Fibroblast of the aortic adventitia (primary cell): Measurements from ENCODE around the gene IMP4. TPM values are rescaled to one million over a fixed set of nuclear protein-coding genes. Genes with fewer than 3 reads are reported as not detected.

Experiments used
- DNase-seq: peaks from one replicate; pipeline ENCODE4 v3.0.0-alpha.2; 2010; ENCODE audit warnings: low read depth
- H3K4me3 ChIP-seq: 2 replicates; pipeline ENCODE4 v1.5.1; 2011; ENCODE audit warnings: low read depth, mild to moderate bottlenecking, control low read depth, low read length, moderate library complexity
- total RNA-seq: library from RNA; depleted of rRNA; stranded (reverse); fragments of >200 nt; gene quantifications from 2 replicates; pipeline ENCODE4 v1.2.3, GENCODE V29; 2012; ENCODE audit warnings: low replicate concordance
- TF ChIP-seq, protein P1 (sequence below): IDR thresholded peaks from 2 replicates; pipeline ENCODE4 v1.5.1; 2011; ENCODE audit warnings: mild to moderate bottlenecking, low read length, control low read depth, inconsistent platforms; ENCODE audit not compliant: insufficient read depth

Gene IMP4
- total RNA-seq, 1 donor = 59.0 TPM

DNA sequence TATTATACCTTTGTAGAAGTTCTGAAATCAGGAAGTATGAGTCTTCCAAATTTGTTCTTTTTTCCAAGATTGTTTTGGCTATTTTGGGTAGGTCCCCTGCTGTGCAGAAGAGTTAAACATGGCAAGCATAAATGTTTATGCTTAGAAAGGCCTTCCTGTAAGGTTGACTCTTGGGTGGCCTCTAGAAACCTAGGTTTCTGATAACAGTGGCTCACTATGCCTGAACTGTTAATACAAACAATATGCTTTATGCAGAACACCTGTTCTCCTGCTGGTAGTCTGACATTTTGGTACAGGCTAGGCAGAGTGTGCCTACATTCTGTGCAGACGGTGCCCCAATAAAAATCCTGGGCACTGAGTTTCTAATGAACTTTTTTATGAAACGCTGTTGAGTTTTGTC lies 23.3 kb downstream of the IMP4 start:
- no peak overlapping the region for H3K4me3 ChIP-seq
- DNase-seq = no peak
- TF ChIP-seq, protein P1, sequence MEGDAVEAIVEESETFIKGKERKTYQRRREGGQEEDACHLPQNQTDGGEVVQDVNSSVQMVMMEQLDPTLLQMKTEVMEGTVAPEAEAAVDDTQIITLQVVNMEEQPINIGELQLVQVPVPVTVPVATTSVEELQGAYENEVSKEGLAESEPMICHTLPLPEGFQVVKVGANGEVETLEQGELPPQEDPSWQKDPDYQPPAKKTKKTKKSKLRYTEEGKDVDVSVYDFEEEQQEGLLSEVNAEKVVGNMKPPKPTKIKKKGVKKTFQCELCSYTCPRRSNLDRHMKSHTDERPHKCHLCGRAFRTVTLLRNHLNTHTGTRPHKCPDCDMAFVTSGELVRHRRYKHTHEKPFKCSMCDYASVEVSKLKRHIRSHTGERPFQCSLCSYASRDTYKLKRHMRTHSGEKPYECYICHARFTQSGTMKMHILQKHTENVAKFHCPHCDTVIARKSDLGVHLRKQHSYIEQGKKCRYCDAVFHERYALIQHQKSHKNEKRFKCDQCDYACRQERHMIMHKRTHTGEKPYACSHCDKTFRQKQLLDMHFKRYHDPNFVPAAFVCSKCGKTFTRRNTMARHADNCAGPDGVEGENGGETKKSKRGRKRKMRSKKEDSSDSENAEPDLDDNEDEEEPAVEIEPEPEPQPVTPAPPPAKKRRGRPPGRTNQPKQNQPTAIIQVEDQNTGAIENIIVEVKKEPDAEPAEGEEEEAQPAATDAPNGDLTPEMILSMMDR = no peak

DNA sequence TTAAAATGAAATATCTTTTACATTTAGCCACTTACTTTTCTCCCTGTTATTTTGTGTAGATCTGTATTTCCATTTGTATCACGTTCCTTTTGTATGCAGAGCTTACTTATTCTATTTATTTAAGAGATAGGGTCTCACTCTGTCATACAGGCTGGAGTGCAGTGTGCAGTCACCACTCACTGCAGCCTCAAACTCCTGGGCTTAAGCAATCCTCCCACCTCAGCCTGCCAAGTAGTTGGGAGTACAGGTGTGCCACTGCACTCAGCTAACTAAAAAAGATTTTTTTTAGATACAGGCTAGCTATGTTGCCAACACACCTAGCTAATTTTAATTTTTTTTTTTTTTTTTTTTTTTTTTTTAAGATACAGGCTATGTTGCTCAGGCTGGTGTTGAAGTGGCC lies 24.0 kb downstream of the IMP4 start:
- TF ChIP-seq, protein P1 = no peak
- no peak for DNase-seq
- no peak overlapping the region for H3K4me3 ChIP-seq

DNA sequence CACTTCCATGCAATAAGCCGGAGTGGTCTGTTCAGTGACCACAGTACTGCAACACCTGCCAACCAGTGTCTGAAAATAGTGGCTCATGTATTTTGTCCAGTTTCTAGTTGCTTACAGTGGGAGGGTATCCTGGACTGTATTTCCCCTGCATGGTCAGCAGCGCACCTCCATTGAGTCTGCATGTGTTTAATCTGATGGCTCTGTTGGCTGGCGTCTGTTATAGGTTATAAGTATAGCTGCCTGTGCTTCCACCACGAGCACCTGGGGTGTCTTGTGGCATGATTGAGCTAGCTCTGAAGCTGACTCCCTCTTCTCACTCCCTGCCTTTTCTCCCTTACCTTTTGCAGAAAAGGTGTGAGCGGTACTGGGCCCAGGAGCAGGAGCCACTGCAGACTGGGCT lies 26.1 kb downstream of the IMP4 start:
- DNase-seq = no peak
- H3K4me3 ChIP-seq = no peak overlapping the region
- TF ChIP-seq, protein P1 = no peak

DNA sequence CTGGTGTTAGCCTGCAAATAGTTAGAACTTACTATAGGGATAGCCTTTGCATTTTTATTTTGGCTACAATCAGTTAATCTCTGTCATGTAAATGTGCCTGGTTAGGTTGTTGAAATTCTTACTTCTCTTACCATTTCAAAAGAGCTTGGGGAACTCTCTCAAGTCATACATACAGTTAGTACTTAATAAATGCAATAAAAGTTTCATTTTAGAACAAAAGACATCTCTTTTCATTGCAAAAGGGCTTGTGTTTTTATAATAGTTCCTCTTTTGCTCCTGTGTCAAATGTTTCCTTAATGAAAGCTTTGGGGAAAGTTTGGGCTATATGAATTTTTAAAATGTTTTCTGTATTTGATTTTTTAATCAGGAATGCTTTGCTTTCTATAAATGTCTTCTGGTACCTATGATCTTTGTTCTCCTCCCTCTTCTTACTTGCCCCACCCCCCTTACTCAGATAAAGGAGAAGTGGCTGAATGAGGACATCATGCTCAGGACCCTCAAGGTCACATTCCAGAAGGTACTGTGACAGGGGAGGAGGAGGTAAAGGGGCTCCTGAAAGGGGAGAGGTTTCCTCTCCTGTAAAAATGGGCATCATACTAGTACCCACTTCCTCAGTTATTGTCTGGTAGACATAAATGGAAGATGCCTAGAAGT lies 26.7 kb downstream of the IMP4 start:
- no peak overlapping the region for H3K4me3 ChIP-seq
- no peak for DNase-seq
- TF ChIP-seq, protein P1 = no peak

DNA sequence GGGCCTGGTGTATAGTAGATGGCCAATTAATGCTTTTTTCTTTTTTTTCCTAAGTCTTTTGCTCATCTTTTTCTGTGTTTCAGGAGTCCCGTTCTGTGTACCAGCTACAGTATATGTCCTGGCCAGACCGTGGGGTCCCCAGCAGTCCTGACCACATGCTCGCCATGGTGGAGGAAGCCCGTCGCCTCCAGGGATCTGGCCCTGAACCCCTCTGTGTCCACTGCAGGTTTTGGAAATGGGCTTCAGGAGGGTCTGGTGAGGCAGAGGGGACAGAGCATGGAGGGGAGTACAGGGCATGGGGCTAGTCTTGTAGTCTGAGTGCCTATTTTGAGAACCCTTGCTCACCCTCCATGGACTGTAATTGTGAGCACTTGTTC lies 27.3 kb downstream of the IMP4 start:
- no peak overlapping the region for H3K4me3 ChIP-seq
- TF ChIP-seq, protein P1 = no peak
- DNase-seq = no peak

DNA sequence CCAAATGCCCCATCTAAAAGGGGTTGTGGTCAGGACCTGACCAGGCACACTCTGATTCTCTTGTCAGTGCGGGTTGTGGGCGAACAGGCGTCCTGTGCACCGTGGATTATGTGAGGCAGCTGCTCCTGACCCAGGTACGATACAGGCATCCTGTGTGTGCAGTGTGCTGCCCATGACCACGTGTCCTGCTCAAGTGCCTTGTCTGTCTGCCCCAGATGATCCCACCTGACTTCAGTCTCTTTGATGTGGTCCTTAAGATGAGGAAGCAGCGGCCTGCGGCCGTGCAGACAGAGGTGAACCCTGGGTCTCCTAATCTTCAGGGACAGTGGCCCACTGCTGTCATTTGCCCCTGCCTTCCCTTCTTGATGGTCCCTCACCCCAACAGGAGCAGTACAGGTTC lies 27.8 kb downstream of the IMP4 start:
- H3K4me3 ChIP-seq = no peak overlapping the region
- TF ChIP-seq, protein P1 = no peak
- no peak for DNase-seq

DNA sequence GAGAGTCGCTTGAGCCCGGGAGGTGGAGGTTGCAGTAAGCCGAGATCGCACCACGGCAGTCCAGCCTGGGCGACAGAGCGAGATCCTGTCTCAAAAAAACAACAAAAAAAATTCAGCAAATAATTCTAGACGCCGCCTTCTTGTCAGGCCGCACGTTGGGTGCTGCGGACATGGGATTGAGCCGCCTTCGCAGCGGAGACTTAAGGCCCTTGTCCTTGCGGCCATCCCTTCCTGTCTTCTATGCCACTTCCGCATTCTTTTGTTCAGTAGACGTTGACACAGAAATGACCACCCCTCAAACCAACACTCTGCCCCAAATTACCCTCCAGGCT lies 29.0 kb downstream of the IMP4 start:
- no peak for DNase-seq
- TF ChIP-seq, protein P1 = no peak
- peak overlapping the region; percentile 96 for H3K4me3 ChIP-seq
